Measurements from ENCODE around the gene PNPLA7.

The PNPLA7 gene

GRCh38 chr9:137492464-137493363, 57.5 kb downstream of the PNPLA7 start:
- peak; percentile 8 to 11 for DNase-seq

- no peak for DNase-seq
Observed at GRCh38 chr9:137491735-137492432, 58.3 kb downstream of the PNPLA7 start.

DNA sequence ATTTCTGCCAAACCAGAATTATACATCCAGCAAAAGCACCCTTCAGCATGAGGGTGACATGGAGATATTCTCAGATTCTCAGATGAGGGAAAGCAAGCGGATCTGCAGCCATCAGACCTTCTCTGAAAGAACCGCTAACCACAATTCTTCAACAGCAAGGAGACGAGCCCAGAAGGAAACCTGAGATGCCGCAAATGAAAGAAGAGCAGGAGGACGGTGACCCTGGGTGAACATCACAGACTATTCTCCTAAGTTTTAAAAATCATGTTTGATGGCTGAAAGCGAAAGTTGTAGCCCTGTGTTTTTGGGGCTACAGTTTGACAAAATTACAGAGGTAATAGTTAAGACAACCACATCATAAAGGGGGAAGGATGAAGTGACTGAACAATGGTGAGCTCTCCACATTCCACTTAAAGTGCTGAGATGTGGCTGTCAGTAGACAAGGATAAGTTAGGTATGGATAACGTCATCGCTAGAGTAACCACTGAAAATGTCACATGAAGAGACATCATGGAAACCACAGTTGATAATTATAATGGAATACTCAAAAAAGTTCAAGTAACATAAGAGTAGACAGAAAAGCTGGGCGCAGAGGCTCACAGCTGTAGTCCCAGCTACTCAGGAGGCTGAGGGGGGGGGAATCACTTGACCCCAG, 59.5 kb downstream of the PNPLA7 start:
- DNase-seq = no peak

DNA sequence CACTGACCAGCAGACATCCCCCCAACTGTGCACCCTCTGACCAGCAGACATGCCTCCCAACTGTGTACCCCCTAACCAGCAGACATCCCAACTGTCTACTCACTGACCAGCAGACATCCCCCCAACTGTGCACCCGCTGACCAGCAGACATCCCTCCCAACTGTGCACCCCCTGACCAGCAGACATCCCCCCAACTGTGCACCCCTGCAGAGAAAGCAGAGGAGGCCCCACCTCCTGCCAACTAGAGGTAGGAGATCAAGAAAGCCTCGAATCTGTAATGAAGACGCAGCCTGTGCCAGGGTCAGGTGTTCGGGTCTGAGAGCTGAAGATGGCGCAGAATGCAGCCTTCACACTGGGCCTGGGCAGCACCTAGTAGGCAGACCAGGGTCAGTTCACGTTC, 61.3 kb downstream of the PNPLA7 start:
- no peak for DNase-seq

- no peak for DNase-seq
Observed at GRCh38 chr9:137488327-137488653, 61.9 kb downstream of the PNPLA7 start.

GRCh38 chr9:137487454-137488326, 62.5 kb downstream of the PNPLA7 start:
- DNase-seq = no peak

- no peak for DNase-seq
Observed at GRCh38 chr9:137486545-137487453, 63.4 kb downstream of the PNPLA7 start.

DNA sequence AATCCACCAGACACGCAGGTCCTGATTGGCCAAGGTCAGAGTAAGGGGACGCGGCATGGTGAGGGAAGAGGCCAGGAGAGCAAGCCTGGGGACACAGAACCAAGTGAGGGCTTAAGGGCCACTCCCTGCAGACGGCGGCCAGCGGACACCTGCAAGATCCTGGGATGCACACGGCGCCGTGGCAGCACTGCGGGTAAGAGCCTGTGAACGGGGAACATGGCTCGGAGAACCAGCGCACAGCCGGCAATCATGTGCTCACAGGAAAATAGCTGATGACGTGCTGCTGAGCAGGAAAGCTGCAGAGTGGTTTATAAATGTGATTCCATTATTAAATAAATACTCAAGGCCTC, 64.1 kb downstream of the PNPLA7 start:
- no peak for DNase-seq

DNA sequence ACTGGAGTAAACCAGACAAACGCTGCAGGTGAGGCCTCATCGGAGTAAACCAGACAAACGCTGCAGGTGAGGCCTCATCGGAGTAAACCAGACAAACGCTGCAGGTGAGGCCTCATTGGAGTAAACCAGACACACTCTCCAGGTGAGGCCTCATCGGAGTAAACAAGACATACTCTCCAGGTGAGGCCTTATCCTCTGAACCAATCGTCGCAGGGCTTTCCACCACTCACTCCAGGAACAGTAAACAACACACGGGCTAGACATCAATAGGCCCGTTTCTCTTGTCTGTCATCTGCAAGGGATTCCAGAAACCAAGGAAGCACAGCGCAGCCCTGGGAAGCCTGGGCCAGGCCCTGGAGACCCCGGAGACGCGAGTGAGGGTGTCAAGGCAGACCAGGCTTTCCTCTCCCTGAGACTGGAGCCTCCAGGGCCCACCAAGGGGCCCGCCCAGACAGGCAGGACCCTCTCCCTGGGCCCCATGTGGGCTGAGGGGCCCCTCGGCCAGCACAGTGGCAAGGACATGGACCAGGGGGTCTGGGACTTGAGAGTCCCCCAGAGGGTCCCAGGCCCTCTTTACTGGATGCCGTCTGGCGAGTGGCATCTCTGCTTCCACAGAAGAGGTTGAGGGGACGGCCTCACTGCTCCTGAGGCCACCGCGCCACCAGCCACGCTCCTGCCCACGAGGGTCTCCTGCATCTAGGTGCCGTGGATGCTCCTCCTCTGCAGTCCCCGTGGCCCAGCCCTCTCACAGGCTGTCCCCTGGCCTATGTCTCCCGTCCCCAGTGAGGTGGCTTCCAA, 64.7 kb downstream of the PNPLA7 start:
- DNase-seq = no peak

GRCh38 chr9:137484551-137485315, 65.5 kb downstream of the PNPLA7 start:
- DNase-seq = no peak

DNA sequence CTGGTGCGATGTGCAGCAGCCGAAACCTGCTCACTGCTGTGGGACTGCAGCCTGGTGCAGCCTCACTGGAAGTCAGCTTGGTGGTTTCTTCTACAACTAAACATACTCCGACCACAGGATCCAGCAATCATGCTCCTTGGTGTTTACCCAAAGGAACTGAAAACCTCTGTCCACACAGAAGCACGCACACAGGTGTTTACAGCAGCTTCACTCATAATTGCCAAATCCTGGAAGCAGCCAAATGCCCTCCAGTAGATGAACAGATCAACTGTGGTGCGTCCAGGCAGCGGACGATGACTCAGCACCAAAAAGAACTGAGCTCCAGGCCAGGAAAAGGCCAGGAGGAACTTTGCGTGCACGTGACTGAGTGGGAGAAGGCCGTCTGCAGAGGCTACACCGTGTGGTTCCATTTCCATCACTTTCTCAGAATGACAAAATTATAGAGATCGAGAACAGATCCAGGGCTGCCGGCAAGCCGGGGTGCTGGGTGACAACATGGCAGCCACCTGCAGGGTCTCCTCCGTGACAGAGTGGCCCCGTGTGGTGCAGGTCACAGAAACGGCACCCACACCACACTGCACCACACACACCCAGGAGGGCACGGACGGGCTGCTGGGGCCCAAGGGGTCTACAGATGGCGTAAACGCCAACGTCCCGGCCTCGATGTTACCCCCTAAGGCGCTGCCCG, 68.0 kb downstream of the PNPLA7 start:
- no peak for DNase-seq

GRCh38 chr9:137480686-137481683, 69.2 kb downstream of the PNPLA7 start:
- DNase-seq = no peak

GRCh38 chr9:137479892-137480685, 70.1 kb downstream of the PNPLA7 start:
- DNase-seq = no peak

GRCh38 chr9:137478962-137479861, 71.0 kb downstream of the PNPLA7 start:
- DNase-seq = no peak

- DNase-seq = no peak
Observed at GRCh38 chr9:137478613-137478961, 71.6 kb downstream of the PNPLA7 start.

All from activated CD4-positive, alpha-beta T cell treated with anti-CD3 and anti-CD28 coated beads, Interleukin-2, amount 50 U/mL, for 48 hours (primary cell).